ENCODE results near the gene SHISAL2B. TPM values are rescaled to one million over a fixed set of nuclear protein-coding genes. Genes with fewer than 3 reads are reported as not detected.
"Not testable (repeated sequence)": the region's sequence is repeated elsewhere in the genome, so short reads cannot be mapped to it uniquely, and the experiment has no call there.

Gene SHISAL2B
- total RNA-seq: not detected

GRCh38 chr5:64690417-64691151 is at the start of gene SHISAL2B:
Gene SHISAL2B (plus strand): TSS chr5:64690503. CDS start chr5:64690624, 121 bp downstream.
- no peak for DNase-seq

GRCh38 chr5:64644831-64645230 is 45.5 kb upstream of the SHISAL2B start:
- DNase-seq: no peak

GRCh38 chr5:64646169-64646568 is 44.1 kb upstream of the SHISAL2B start:
- DNase-seq: no peak

GRCh38 chr5:64649512-64649911 is 40.8 kb upstream of the SHISAL2B start:
- DNase-seq: no peak

GRCh38 chr5:64653766-64654560 is 36.3 kb upstream of the SHISAL2B start:
- DNase-seq: no peak

GRCh38 chr5:64654561-64654938 is 35.8 kb upstream of the SHISAL2B start:
- no peak for DNase-seq

- DNase-seq: no peak
Observed at GRCh38 chr5:64655596-64655995, 34.7 kb upstream of the SHISAL2B start.

GRCh38 chr5:64659289-64659688 is 31.0 kb upstream of the SHISAL2B start:
- DNase-seq: no peak

- DNase-seq: not testable (repeated sequence)
Observed at GRCh38 chr5:64663181-64663580, 27.1 kb upstream of the SHISAL2B start.

- DNase-seq: no peak
Observed at GRCh38 chr5:64665243-64665642, 25.1 kb upstream of the SHISAL2B start.

- no peak for DNase-seq
Observed at GRCh38 chr5:64666078-64666477, 24.2 kb upstream of the SHISAL2B start.

GRCh38 chr5:64667068-64667467 is 23.2 kb upstream of the SHISAL2B start:
- no peak for DNase-seq

- DNase-seq: no peak
Observed at GRCh38 chr5:64670277-64670676, 20.0 kb upstream of the SHISAL2B start.

- DNase-seq: no peak
Observed at GRCh38 chr5:64671678-64672077, 18.6 kb upstream of the SHISAL2B start.

- no peak for DNase-seq
Observed at GRCh38 chr5:64678374-64678773, 11.9 kb upstream of the SHISAL2B start.

- DNase-seq: no peak
Observed at GRCh38 chr5:64680289-64680688, 10.0 kb upstream of the SHISAL2B start.

- DNase-seq: no peak
Observed at GRCh38 chr5:64682608-64683007, 7.7 kb upstream of the SHISAL2B start.

GRCh38 chr5:64685866-64686265 is 4.4 kb upstream of the SHISAL2B start:
- no peak for DNase-seq

GRCh38 chr5:64688391-64688790 is 1.9 kb upstream of the SHISAL2B start:
- no peak for DNase-seq

- DNase-seq: no peak
Observed at GRCh38 chr5:64688965-64689364, 1.3 kb upstream of the SHISAL2B start.

GRCh38 chr5:64690104-64690416 is 243 bp upstream of the SHISAL2B start:
- DNase-seq: no peak

- no peak for DNase-seq
Observed at GRCh38 chr5:64691291-64691690, 988 bp downstream of the SHISAL2B start.

- no peak for DNase-seq
Observed at GRCh38 chr5:64693636-64694035, 3.3 kb downstream of the SHISAL2B start.

- not testable (repeated sequence) for DNase-seq
Observed at GRCh38 chr5:64696414-64696813, 6.1 kb downstream of the SHISAL2B start.
